NCI-H2227 treated with DMSO at 0.1 percent for 48 hours (cell line): ENCODE data around the gene ADAM33.

Experiments used
- DNase-seq: peaks from one replicate; lab custom pipeline; 2025; lab: John Stamatoyannopoulos, UW

ADAM33 gene, protein sequence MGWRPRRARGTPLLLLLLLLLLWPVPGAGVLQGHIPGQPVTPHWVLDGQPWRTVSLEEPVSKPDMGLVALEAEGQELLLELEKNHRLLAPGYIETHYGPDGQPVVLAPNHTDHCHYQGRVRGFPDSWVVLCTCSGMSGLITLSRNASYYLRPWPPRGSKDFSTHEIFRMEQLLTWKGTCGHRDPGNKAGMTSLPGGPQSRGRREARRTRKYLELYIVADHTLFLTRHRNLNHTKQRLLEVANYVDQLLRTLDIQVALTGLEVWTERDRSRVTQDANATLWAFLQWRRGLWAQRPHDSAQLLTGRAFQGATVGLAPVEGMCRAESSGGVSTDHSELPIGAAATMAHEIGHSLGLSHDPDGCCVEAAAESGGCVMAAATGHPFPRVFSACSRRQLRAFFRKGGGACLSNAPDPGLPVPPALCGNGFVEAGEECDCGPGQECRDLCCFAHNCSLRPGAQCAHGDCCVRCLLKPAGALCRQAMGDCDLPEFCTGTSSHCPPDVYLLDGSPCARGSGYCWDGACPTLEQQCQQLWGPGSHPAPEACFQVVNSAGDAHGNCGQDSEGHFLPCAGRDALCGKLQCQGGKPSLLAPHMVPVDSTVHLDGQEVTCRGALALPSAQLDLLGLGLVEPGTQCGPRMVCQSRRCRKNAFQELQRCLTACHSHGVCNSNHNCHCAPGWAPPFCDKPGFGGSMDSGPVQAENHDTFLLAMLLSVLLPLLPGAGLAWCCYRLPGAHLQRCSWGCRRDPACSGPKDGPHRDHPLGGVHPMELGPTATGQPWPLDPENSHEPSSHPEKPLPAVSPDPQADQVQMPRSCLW

DNA sequence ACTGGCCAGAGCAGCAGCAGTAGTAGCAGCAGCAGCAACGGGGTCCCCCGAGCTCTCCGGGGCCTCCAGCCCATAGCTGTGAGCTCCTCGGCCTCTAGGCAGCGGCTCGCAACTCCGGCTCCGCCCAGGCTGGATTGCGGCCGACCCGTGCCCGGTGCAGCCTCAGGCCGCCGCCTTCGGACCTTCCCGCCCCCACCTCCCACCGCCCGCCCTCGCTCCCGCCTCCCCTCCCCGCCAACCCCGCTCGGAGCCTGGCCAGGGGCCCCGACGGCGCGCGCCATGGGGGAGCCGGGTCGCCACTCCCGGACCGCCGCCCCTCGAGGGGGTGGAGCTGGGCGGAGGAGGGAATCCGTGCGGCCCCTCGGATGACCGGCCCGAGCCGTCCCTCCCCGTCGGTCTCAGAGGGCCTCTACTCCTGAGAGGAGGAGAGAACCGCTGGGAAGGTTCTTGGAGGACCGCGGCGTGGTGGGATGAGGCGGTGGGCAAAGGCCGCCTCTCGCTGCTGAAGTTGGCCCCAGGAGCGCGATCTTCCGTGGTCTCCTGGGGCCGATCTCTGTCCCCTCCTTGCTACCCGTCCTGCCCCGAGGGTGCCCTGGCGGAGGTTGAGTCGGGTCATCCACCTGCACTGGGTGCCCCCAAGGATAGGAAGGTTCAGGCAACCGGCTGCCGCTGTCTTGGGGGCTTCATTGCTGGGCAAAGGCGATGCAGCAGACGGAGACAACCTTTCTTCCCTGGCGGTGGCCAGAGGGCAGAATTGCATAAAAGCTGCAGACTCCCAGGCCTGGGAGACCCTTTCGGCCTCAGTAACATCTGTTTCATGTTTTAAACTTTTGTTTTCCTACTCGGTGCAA lies at the start of gene ADAM33:
Gene ADAM33 (minus strand): TSS at position 80 of the 851 bp plus-strand sequence. CDS start 6 bp downstream, at position 74.
- DNase-seq: no peak

DNA sequence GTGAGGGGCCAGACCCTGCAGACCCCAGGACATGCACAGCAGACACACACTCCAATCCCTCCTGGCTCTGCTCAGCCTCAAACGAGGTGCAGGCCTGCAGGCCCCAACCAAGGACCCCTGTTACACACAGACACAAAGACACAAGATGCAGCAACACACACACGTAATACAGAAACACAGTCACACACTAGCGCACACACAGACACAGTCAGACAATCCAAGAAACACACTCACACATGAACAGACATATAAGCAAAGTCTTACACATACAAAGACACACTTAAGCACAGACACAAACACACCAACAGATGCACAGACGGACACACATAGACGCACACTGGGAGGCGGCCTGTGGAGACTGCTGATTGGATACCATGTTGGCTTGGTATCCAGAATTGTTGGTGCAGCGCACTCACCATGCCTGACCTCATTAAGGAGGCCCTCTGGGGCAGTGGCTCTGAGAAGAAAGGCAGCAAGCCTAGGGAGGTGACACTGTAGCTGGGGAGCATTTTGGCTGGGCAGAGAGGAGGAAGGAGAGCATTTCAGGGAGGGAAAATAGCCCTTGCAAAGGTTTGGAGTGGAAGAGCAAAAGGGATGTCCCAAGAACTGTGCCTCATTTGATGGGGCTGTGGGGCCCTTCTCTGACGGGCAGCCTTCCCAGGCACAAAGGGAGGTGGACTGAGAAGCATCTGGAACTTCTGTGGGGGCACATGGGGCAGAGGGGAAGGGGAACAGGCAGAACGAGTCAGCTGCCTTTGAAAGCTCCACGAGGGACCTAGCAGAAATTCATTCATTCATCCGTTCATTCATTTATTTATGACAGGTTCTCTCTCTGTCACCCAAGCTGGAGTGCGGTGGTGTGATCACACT lies 49.2 kb upstream of the ADAM33 start:
- no peak for DNase-seq

DNA sequence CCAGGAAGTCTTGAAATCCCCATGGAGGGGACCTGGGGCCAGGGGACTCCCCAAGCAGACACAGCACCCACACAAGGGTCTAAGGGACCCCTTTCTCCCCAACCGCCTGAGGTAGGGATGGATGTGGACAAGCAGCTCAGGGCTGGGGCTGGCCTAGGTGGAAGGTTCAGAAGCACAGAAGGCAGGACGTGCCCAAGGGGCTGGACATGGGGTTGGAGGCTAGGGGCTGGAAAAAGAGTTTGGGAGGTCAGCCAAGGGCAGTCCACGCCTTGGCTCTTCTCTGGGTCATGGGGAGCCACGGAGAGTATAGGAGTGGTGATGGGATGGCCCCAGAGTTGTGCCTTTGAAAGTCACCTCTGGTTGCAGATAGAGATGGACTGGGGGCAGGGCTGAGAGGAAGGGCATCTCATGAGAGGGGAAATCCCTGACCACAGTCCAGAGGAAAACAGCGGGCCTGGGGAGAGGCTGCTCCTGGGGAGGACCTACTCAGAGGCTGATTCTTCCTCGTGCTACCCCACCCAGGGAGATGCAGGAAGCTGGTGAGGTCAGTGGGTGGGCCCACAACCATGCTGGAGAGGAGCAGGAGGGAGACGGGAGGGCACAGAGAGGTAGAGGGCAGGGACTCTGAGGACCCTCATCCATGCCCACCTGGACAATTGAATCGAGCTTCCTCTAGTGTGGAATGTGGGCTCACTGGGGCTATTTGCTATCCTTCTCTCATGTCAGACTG lies 48.2 kb upstream of the ADAM33 start:
- DNase-seq: no peak

DNA sequence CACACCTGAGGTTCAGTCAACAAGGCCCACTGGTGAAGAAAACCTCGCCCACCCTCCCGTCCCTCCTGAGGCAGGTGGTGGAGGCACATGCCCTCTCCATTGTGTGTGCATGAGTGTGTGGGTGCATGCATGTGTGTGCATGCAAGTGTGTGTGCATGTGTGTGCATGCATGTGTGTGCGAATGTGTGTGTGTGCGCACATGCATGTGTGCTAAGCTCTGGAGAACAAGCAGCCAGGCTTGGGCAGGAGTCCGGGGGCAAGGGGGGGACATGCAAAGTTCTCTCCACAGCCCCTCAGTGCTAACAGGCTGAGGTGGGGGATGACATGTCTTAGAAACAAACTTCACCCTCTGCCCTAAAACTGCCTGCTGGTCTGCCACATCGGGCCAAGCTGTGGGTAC lies 47.6 kb upstream of the ADAM33 start:
- DNase-seq: no peak

DNA sequence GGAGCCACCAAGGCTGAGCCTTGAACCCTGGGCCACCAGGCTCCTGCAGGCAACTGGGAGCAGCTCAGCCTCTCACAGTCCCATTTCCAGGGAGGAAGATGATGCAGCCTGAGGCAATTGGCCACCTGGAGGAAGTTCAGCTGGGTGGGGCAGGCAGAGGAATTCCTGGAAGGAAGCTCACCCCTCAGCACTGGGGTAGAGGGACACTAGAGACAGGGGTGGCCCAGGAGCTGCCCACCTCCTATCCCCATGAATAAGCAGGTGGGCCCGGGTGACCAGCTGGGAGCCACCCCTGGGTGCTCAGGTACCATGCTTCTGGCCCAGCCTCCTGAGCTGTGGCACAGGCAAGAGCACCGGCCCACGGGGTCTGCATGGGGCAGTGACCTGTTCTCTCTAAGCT lies 47.1 kb upstream of the ADAM33 start:
- DNase-seq: no peak

DNA sequence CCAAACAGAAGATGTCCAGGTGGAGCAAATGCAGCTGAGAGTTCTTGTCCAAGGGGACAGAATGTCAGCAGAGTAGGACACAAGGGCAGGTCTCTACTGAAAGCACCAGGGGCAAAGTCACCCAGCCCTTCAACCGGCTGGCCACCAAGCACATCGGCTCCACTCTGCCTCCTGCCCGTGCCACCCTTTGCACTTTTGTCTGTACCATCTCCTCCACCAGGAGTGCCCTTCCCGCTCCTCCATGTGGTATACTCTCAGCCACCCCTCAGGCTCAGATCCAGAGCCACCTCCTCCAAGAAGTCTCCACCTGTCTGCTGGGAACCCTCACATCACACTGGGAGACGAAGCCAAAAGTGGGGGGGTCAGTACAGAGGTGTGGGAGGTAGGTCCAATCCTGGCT lies 46.5 kb upstream of the ADAM33 start:
- no peak for DNase-seq

DNA sequence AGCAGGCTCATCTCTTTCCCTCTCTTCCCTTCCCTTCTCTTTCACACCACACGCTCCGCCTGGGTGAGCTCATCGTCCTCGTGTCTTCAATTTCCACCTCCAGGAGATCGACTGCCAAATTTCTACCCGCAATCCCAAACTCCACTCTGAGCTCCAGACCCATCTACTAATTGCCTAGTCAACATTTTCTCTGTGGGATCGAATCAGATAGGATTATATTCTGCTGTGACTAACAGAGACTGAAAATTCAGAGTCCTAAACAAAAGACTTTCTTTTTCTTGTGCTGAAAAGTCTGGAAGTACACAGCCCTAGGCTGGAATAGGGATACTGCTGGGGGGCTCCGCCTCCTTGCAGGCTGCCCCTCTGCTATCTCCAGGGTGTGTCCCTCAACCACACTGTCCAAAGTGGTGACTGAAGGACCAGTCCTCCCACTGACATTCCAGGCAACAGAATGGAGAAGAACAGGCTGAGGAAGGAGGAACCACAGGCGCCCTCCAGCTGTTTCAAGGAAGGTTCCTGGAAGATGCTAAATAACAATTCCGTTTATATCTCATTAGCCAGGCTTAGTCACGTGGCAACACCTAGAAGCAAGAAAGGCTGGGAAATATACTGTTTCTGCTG lies 45.7 kb upstream of the ADAM33 start:
- DNase-seq: no peak

DNA sequence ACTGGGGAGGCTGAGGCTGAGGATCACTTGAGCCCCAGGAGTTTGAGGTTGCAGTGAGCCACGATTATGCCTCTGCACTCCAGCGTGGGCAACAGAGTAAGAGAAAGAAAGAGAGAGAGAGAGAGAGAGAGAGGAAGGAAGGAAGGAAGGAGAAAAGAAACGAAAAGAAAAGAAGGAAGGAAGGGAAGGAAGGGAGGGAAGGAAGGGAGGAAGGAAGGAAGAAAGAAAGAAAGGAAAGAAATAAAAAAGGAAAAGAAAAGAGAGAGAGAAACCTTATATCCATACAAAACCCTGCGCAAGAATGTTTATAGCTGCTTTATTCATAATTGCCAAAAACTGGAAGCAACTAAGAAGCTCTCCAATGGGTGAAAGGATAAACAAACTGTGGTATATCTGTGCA lies 42.5 kb upstream of the ADAM33 start:
- no peak for DNase-seq

DNA sequence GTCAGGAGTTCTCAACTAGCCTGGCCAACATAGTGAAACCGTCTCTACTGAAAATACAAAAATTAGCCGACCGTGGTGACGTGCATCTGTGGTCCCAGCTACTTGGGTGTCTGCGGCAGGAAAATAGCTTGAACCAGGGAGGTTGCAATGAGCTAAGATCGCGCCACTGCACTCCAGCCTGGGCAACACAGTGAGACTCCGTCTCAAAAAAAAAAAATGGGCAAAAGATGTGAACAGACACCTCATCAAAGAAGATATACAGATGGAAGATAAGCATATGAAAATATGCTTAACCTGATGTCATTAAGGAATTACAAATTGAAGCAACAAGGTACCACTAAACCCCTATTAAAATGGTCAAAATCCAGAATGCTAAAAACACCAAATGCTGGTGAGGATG lies 41.5 kb upstream of the ADAM33 start:
- DNase-seq: no peak

DNA sequence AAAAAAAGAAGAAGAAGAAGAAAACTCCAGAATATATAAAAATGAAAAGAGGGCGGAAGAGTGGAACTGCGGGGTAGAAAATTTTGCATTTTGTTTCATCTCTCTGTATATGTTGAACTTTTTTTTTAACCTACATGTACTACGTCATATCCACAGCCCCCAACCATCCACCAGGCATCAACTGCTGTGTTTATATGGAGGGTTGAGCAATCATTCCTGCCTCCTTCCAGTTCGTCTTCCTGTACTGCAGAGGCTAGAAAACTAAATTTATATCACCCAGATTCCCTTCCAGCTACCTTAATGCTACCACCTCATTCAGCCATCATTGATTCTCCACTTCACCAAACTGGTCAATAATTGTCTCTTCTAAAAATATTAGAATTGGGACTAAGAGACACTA lies 40.1 kb upstream of the ADAM33 start:
- DNase-seq: no peak

DNA sequence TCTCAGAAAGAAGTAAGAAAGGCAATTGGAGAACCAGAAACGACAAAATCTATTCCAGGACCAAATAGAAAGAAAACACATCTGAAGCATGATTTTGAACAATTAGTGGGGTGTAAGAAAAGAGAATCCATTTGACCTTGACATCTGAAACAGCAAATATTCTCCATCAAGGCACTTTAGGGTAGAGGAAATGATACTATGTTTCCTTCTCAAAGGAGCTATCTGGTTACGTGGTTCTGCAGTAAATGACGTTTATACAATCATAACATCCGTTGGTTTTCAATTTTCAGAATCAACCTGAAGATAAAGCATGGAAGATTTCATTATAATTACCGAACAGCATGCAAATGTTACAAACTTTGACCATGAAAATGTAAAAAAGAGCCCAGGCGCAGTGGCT lies 38.8 kb upstream of the ADAM33 start:
- no peak for DNase-seq

DNA sequence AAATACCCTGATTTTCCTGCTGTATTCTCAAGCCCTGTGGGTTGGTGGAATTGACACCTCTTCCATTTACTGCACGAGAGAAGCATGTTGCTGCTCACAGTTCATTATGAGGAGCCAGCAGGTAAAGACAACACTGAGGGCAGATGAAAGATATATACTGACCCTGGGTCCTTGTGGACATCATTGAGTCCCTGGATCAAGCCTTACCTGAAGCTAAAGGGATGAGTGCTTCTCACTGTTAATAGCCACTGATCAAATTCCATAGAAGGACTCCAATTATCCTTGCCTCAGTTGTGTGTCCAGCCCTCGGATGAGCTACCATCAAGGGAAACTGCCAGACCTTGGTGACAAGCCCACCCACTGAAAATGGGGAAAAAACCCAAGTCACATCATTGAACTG lies 38.3 kb upstream of the ADAM33 start:
- DNase-seq: no peak

DNA sequence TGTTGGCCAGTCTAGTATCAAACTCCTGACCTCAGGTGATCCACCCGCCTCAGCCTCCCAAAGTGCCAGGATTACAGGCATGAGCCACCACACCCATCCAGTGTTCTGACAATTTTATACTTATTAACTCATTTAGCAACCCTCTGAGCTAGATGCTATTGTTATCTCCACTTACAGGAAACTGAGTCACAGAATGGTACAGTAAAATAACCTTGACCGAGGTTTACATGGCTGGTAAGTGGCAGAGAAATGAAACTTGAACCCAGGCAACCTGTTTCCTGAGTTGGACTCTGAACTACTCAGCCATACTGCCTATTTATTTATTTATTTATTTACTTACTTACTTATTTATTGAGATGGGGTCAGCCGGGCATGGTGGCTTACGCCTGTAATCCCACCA lies 37.2 kb upstream of the ADAM33 start:
- DNase-seq: no peak

DNA sequence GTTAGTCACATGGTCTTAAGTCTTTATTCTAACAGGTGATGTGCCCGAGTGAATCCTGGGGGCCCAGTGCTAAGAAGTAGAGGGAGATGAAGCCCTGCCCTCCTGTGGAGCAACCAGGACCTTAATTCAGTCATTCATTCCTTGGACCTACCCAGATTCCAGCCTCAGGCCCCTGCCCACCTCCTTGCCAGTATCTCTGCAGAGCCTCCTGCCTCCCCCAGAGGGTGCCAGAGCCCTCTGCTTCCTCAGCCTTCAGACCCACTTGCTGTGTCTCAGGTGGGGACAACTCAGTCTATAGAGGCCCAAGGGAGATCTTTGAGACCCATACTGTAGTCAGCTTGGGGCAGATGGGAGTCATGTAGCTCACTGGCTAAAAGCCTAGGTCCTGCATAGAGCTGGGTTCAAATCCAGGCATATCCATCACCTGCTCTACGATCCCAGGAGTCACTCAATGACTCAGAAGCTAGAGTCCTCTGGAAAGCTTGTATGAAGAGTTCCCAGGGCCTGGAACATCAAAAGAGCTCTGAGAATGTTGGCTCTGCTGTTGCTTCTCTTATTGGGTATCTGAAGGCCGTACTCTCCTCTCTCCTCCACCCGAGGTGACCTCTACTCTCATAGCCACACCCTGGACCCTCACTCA lies 34.5 kb upstream of the ADAM33 start:
- DNase-seq: peak; percentile 28

DNA sequence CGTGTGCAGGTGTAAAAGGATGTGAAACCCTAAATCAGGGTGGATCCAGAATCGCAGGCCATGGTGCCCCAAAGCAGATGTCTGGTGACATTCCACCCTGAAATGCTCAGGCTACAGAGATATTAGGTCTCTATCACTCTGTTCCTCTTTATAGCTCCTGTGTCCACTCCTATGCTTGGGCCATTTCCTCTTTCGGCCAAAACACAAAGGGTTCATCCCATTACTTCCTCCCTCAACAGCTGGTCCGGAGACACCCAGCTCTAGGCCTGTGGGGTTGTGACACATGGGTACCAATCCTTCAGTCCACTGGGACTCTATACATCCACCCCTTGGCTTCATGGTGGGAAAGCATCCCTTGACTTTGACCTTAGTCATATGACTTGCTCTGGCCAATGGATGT lies 32.3 kb upstream of the ADAM33 start:
- no peak for DNase-seq

DNA sequence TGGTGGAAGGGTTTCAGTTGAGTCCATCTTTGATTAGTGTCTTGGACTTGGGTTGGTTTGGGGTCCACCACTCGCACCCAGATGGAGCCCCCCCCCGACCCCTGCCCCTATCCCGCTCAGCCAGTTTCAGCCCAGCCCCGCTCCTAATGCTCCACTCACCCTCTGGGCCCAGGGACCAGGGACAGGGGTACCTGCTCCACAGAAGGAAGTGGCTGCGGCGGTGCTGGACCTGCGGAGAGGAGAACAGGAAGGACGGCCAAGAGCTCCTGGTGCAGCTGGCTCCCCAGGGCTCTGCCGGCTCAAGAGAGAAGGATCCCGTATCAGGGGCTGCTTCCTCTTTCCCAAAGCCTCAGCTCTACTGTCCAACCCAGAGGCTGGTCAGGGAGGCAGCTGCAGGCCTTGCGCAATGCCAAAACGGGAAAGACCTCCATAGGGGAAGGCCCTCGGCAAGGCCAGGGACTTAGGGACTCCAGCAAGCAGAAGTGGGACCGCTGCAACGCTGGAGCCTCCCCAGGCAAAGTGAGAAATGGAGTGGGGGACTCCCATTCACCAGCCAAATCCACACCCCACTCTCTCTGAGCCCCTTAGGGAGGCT lies 30.6 kb upstream of the ADAM33 start, which contains the start of gene SIGLEC1:
Gene SIGLEC1 (minus strand): TSS at position 322 of the 595 bp plus-strand sequence. CDS start 5,472 bp downstream, outside the sequence.
- no peak for DNase-seq

DNA sequence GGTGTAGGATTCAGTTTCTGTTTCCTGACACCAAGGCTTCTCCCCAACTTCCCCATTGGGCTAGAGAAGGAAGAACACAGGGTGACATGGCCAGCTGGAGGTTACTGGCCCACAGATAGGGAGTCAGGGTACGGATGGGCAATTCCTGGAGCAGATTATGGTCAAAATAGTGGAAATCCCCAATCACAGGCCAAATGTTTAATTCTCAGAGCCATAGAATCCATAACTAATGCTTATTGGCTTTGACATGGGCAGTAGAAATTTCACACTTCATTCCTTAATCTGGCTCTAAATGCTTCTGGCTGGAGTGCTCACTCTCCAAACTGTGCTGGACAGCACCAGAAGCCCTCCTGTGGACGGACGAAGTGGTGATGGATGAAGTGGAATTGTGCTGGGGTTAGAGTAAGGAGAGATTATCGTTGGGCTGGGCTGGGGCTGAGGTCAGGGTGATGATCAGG lies 29.7 kb upstream of the ADAM33 start:
- no peak for DNase-seq

DNA sequence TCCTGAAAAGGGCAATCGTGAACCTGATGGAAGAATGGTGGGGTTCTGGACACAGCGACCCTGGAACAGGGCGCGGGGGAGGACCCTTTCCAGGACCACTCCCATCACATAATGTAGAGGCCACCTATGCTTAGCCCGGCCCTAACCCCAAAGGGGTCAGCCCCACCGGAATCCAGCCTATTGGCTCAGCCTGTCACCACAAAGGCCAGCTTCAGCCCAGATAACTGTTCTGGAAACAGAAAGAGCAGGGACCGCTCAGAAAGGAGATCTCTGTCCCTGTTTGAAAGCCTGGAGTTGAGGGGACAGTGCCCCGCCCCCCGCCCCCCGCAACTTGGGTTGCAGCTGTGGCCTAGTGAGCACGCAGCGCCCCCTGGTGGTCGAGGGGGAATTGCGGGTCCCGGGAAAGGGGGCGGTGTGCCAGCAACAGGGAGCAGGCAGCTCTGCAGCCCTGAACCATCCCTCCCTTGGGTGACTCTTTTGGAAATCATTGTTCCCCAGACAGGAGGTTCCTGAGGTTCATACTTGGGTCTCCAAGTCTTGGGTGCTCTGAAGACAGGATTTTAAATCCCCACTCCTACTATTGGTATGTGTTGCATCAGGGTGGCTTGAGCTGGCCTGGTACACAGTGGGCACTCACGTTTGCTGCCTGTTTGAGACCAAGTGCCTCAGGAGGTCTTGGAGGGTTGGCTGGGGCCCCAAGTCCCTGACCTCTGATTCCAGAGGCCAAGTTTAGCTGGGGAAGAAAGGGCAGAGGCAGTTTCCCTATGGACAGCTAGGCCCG lies 29.1 kb upstream of the ADAM33 start:
- DNase-seq: peak; percentile 18
